HepG2 (cell line): Measurements from ENCODE around the gene PPP2R2C. TPM values are rescaled to one million over a fixed set of nuclear protein-coding genes. Genes with fewer than 3 reads are reported as not detected.

Source experiments
- ATAC-seq: fragments of 200-7000 bp; cut with Tn5 transposase; 3 replicates; pipeline ENCODE4 v1.9.1; 2020; ENCODE audit warnings: mild to moderate bottlenecking, moderate library complexity
- BruUV-seq: library from RNA; stranded (reverse); fragments of 400-500 nt; replicated peaks from 2 replicates; lab custom pipeline; 2021; lab: Mats Ljungman, UMichigan
- CTCF ChIA-PET: fragments of 300-600 bp; formaldehyde crosslinking; extraction: SDS; loops from one replicate; lab custom pipeline; 2021; ENCODE audit warnings: low total read pairs, inconsistent platforms, low intra/inter-chr PET ratio; lab: Yijun Ruan, JAX
- POLR2A ChIA-PET: fragments of 350-600 bp; sonication (Branson Sonifier 250); formaldehyde crosslinking; loops from one replicate; lab custom pipeline; 2020; ENCODE audit warnings: antibody characterized with exemption, inconsistent platforms; lab: Yijun Ruan, JAX
- DNase-seq: peaks from one replicate; pipeline ENCODE4 v3.0.0-alpha.2; 2015; ENCODE audit warnings: low spot score
- FAIRE-seq: peaks from 3 replicates; lab custom pipeline; 2011; peaks lifted over from hg19 to GRCh38; lab: Jason Lieb, UNC
- H2AFZ ChIP-seq: one replicate; pipeline ENCODE4 v1.6.1; 2011; ENCODE audit warnings: low read length, inconsistent platforms
- H3K27ac ChIP-seq: fragments of 300-600 bp; 3 replicates; pipeline ENCODE4 v1.8.0; 2011; ENCODE audit warnings: mixed run types, mild to moderate bottlenecking, mixed read lengths, low read length, inconsistent platforms; ENCODE audit not compliant: insufficient read depth; ENCODE audit errors: extremely low read length
- H3K27me3 ChIP-seq, 2 experiments: fragments of 200-600 bp in 1 of 2; 2 replicates in 1 of 2; 3 replicates in 1 of 2; pipeline versions ENCODE4 v1.6.0 to v1.8.0; 2011; ENCODE audit warnings: low read length in 2 of 2, mild to moderate bottlenecking in 2 of 2, moderate library complexity in 2 of 2, inconsistent platforms in 1 of 2; ENCODE audit not compliant: insufficient read depth in 2 of 2, control insufficient read depth in 1 of 2
- H3K36me3 ChIP-seq, 2 experiments: fragments of 200-600 bp in 1 of 2; replicated peaks in 1 of 2; 2 replicates in 1 of 2; 3 replicates in 1 of 2; pipeline versions ENCODE4 v1.5.1 to v1.8.0; 2011; ENCODE audit warnings: low read length in 2 of 2, inconsistent platforms in 1 of 2; ENCODE audit not compliant: insufficient read depth in 2 of 2, control insufficient read depth in 1 of 2
- H3K4me1 ChIP-seq: 2 replicates; pipeline ENCODE4 v1.5.1; 2012; ENCODE audit warnings: low read length, inconsistent platforms; ENCODE audit not compliant: insufficient read depth
- H3K4me2 ChIP-seq: 2 replicates; pipeline ENCODE4 v1.6.0; 2011; ENCODE audit warnings: low read depth, low read length, inconsistent platforms
- H3K4me3 ChIP-seq, 3 experiments: fragments of 200-600 bp in 1 of 3; sonication (generic), shearing (Covaris generic) in 1 of 3; replicated peaks in 1 of 3; 2 replicates each; pipeline ENCODE4 v1.5.1; 2011 to 2016; ENCODE audit warnings: low read length in 3 of 3, inconsistent platforms in 2 of 3, low read depth in 2 of 3, mild to moderate bottlenecking in 2 of 3, control low read depth in 1 of 3, mixed read lengths in 1 of 3; ENCODE audit not compliant: insufficient read depth in 1 of 3
- H3K79me2 ChIP-seq: one replicate; pipeline ENCODE4 v1.6.1; 2011; ENCODE audit warnings: low read length, inconsistent platforms; ENCODE audit not compliant: insufficient read depth
- H3K9ac ChIP-seq: 2 replicates; pipeline ENCODE4 v1.6.0; 2011; ENCODE audit warnings: mild to moderate bottlenecking, low read depth, low read length, inconsistent platforms; ENCODE audit not compliant: insufficient read depth
- H3K9me3 ChIP-seq: 2 replicates; pipeline ENCODE4 v1.5.1; 2012; ENCODE audit warnings: mild to moderate bottlenecking, low read length
- H4K20me1 ChIP-seq: 2 replicates; pipeline ENCODE4 v1.6.0; 2011; ENCODE audit warnings: inconsistent platforms, mild to moderate bottlenecking, low read length, moderate library complexity; ENCODE audit not compliant: insufficient read depth
- BHLHE40 ChIP-seq: IDR thresholded peaks from 2 replicates; pipeline ENCODE4 v1.6.1; 2011; ENCODE audit warnings: low read length, improper control_type of control experiment
- MXD3 ChIP-seq: IDR thresholded peaks from 2 replicates; pipeline ENCODE4 v1.6.1; 2016; ENCODE audit warnings: mild to moderate bottlenecking, missing biosample characterization, missing genetic modification reagents
- PRDM15 ChIP-seq: sonication (generic); formaldehyde crosslinking; IDR thresholded peaks from 2 replicates; pipeline ENCODE4 v1.4.0; 2020; ENCODE audit warnings: missing genetic modification reagents
- SNAPC4 ChIP-seq: sonication (generic); formaldehyde crosslinking; IDR thresholded peaks from 2 replicates; pipeline ENCODE4 v1.4.0; 2020; ENCODE audit warnings: mild to moderate bottlenecking, missing genetic modification reagents
- SOX13 ChIP-seq, 3 experiments: fragments of 450-650 bp in 1 of 3; sonication (generic) in 1 of 3; formaldehyde crosslinking in 1 of 3; IDR thresholded peaks in 2 of 3; conservative IDR thresholded peaks in 1 of 3; 2 replicates each; pipeline versions ENCODE4 v1.5.0 to v1.6.1; 2016 to 2020; ENCODE audit warnings: antibody characterized with exemption in 1 of 3, mild to moderate bottlenecking in 1 of 3, missing compliant biosample characterization in 1 of 3, missing genetic modification reagents in 1 of 3, moderate library complexity in 1 of 3
- ZFP37 ChIP-seq: sonication (generic); formaldehyde crosslinking; IDR thresholded peaks from 2 replicates; pipeline ENCODE4 v1.4.0; 2020; ENCODE audit warnings: missing genetic modification reagents, borderline replicate concordance
- ZMYM3 ChIP-seq: sonication (generic); formaldehyde crosslinking; IDR thresholded peaks from 2 replicates; pipeline ENCODE4 v1.5.1; 2020; ENCODE audit warnings: mild to moderate bottlenecking, missing genetic modification reagents
- ZNF512 ChIP-seq: sonication (generic); formaldehyde crosslinking; IDR thresholded peaks from 2 replicates; pipeline ENCODE4 v1.4.0; 2020; ENCODE audit warnings: mild to moderate bottlenecking, missing genetic modification reagents
- ZNF629 ChIP-seq: sonication (generic); formaldehyde crosslinking; conservative IDR thresholded peaks from 2 replicates; pipeline ENCODE4 v1.5.0; 2020; ENCODE audit warnings: missing genetic modification reagents
- ZZZ3 ChIP-seq: sonication (generic); formaldehyde crosslinking; IDR thresholded peaks from 2 replicates; pipeline ENCODE4 v1.4.0; 2020; ENCODE audit warnings: missing genetic modification reagents, mild to moderate bottlenecking, borderline replicate concordance
- WGBS: methylation state at CpG from one replicate; pipeline ENCODE4 v1.1.6; 2017; ENCODE audit warnings: low lambda C conversion rate; 5-methylcytosine and 5-hydroxymethylcytosine counted together
- in situ Hi-C: cut with HindIII; loops from 2 replicates; pipeline ENCODE4 v1.10.0; 2017; ENCODE audit warnings: low pct_unique_long_range_greater_than_20kb; ENCODE audit not compliant: extremely low pct_ligation_motif_present
- intact Hi-C: fragments of 100-400 bp; cut with micrococcal nuclease; formaldehyde crosslinking; loops from one replicate; pipeline ENCODE4 v1.10.0; 2022; ENCODE audit not compliant: unreplicated experiment
- polyA plus RNA-seq, 8 experiments: library from polyadenylated mRNA; depleted of rRNA in 3 of 8; stranded (reverse) in 7 of 8; unstranded in 1 of 8; fragments of >200 nt; fragmentation: Illumina TruSeq in 4 of 8; extraction: Trizol in 4 of 8; gene quantifications; 2 replicates each; pipeline versions ENCODE4 v1.2.1 to v1.2.3, GENCODE V29; 2011 to 2016; ENCODE audit warnings: low read depth in 4 of 8, missing spikeins in 1 of 8, mixed read lengths in 1 of 8; ENCODE audit not compliant: insufficient read depth in 1 of 8
- total RNA-seq, 5 experiments: library from RNA; depleted of rRNA; stranded (reverse); fragments of >200 nt; fragmentation: Illumina TruSeq; extraction: Trizol; gene quantifications; 2 replicates each; pipeline ENCODE4 v1.2.3, GENCODE V29; 2016; ENCODE audit warnings: low read depth in 1 of 5

The PPP2R2C gene
- total and polyA plus RNA-seq, 2 of the 13 experiments (the other 11 are each of a cell fraction or from before 2014, with no cell fraction given): 0.60 to 8.6 TPM

DNA sequence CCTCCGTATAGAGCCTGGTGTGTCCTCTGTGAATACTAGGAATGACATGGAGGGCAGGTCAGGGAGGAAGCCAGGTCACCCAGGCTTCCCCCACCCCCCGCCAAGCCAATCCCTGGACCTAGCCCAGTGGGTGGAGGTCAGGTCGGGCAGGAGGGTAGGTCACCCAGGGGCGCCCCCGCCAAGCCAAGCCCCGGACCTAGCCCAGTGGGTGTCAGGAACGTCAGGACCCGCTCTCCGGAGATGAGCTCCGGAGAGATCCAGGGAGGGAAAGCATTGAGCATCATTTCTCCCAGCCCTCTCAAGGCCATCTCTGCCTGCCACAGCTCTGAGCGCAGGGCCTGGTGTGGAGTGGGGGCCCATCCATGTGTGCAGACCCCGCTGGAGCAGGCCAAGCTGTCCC, 154.2 kb downstream of the PPP2R2C start:
- peaks cover 58% of the 10 kb centered on the region for H3K4me1 ChIP-seq
- intact Hi-C loops: no loop called here
- peaks cover 16% of the 10 kb centered on the region for H3K79me2 ChIP-seq
- no peak for ATAC-seq
- H3K27ac ChIP-seq: no peak overlapping the region
- TF ChIP-seq ZMYM3 (CRISPR knock-in tag) (no peak), PRDM15 (no peak), SOX13 (IDR thresholded peaks at IDR 0.05) (no peak), SOX13 (CRISPR knock-in tag; conservative IDR thresholded peaks at IDR 0.05 in 1 of 2, IDR thresholded peaks at IDR 0.05 in 1 of 2) (no peak), BHLHE40 (no peak), ZNF629 (CRISPR knock-in tag) (no peak), ZNF512 (CRISPR knock-in tag) (no peak), ZZZ3 (CRISPR knock-in tag) (no peak), ZFP37 (no peak), SNAPC4 (CRISPR knock-in tag) (no peak), MXD3 (no peak)
- POLR2A ChIA-PET: no interaction called here
- WGBS: 76% methylated on average over 5 of the region's 12 CpGs
- no peak for FAIRE-seq
- H3K9ac ChIP-seq: no peak overlapping the region
- no peaks in the 10 kb centered on the region for H4K20me1 ChIP-seq
- CTCF ChIA-PET: no interaction called here
- H2AFZ ChIP-seq: no peak overlapping the region
- no peaks in the 10 kb centered on the region for H3K27me3 ChIP-seq
- no peak for DNase-seq
- H3K9me3 ChIP-seq: no peaks in the 10 kb centered on the region
- in situ Hi-C loops: no loop called here
- no TSS peak for BruUV-seq
- no peaks in the 10 kb centered on the region for H3K36me3 ChIP-seq
- H3K4me3 ChIP-seq: no peak overlapping the region
- no peak overlapping the region for H3K4me2 ChIP-seq
